ENCODE measurements around the gene ABHD10. TPM values are rescaled to one million over a fixed set of nuclear protein-coding genes. Genes with fewer than 3 reads are reported as not detected.

The ABHD10 gene
- total RNA-seq, result 31.5 and 54.3 TPM in 2 replicates

DNA sequence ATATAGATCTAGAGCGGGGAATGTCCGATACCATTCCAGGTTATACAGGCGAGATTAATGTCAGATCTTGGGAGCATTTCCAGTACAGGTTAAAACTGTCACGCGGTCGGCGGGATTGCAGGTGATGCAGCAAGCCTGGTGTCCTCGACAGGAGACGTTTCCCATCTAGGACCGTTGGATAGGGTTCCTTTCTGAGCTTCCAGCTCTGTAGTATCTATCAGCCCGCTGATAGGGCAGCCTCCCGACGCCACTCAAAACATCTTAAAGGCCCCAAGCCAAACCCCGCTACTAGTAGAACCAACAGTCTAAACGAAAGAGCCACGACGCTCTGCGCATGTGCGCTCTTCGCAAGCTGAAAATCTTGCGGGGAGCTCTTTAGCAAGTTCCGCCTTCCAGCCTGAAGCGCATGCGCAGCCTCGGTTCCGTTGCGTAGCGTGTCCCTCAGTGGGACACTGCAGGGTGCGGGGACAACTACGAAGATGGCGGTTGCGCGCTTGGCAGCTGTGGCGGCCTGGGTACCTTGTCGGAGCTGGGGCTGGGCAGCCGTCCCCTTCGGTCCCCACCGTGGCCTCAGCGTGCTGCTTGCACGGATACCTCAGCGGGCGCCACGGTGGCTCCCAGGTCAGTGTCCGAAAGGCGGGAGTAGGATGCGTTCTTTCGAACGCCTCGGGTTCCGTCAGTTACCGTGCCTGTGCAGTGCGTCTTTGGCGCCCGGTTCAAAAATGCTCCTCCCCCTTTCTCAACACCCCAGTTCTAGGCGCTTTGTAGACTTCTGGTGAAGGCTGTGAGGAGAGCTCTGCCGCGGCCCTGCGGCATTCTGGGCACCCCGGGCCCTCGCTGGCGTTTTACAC, at the start of gene ABHD10:
TSS of gene ABHD10 (plus strand) at position 444 of the 851 bp plus-strand sequence. CDS start at position 480, 36 bp downstream.

DNA sequence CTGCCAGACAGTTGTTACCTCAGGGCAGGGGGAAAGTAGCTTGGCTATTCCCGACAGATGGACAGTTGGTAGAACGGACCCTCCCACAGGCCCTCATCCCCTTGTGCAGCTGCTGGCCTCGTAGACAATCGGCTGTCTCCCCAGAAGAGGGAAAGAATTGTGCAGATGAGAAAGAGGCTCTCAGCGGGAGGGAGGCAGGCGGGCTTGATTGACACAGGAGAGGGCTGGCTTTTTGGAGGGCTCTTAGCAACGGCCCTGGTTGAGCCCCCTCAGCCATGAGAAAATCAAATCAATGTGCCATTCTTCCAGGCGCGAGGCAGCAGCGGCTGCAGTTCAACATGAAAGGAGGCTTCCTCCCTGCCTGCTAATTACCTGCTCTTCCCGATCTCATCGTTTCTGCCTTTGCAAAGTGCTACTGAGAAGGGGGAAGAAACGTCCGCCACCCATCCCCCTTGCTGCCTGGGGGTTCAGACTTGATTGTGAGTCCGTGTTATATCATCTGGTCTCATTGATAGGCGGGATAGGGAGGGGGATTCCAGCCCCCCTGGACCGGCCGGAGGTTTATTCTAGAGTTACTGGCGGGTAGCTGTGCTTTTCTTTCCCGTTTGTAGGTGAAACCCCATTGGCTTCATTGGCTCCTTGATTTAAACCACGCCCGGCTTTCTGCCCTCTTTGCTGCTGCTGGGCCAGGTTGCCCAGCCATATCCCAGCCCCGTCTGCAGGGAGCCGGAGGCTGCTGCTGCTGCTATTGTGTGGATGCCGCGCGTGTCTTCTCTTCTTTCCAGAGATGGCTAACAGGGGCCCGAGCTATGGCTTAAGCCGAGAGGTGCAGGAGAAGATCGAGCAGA, 20.0 kb downstream of the ABHD10 start, which contains the start of gene TAGLN3:
TSS of gene TAGLN3 (plus strand) at position 287 of the 848 bp plus-strand sequence. CDS start at position 788, 501 bp downstream.

DNA sequence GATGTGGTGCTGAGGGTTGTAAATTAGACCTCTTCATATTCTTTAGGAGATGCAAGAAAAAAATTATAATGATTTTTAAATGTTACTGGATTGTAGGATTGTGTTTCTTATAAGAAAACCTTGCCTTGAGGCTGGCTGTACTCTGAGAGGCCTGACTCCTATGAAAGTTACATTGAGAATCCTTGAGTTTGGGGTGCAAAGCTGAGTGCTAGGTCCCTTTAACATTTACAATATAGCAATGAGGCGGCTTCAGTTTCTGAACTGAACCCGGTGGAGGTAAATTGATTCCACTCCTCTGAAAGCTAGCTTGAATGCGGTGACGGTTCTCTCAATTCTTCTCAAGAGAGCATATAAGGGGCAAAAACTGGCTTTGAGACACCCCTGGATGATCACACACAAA, 55.6 kb downstream of the ABHD10 start, which contains the start of gene TMPRSS7:
TSS of gene TMPRSS7 (plus strand) at position 301 of the 400 bp plus-strand sequence. CDS start 110 bp downstream, outside the sequence.

Other genes with a start within 250 kb of the ABHD10 start
- 56.8 and 139 TPM in 2 replicates for gene PHLDB2, start 119.8 kb upstream of the ABHD10 start, total RNA-seq
- not detected in 2 replicates for gene TAGLN3, start 19.9 kb downstream of the ABHD10 start, total RNA-seq
- not detected in 2 replicates for gene TMPRSS7, start 55.7 kb downstream of the ABHD10 start, total RNA-seq
- 4.2 and 4.6 TPM in 2 replicates for gene C3orf52, start 107.4 kb downstream of the ABHD10 start, total RNA-seq
- gene GCSAM, start 154.2 kb downstream of the ABHD10 start, total RNA-seq, result not detected in 2 replicates